ENCODE data around the gene SLC2A4.
A peak's percentile ranks its signal among the peaks of the same experiment; 100 is the strongest.

The SLC2A4 gene

GRCh38 chr17:7307686-7308624, 26.4 kb downstream of the SLC2A4 start:
- peak; percentile 64 for DNase-seq

- DNase-seq: peak; percentile 95
Observed at GRCh38 chr17:7308625-7309433, 27.3 kb downstream of the SLC2A4 start.

- no peak for DNase-seq
Observed at GRCh38 chr17:7309628-7310027, 28.1 kb downstream of the SLC2A4 start.

- no peak for DNase-seq
Observed at GRCh38 chr17:7311110-7311705, 29.7 kb downstream of the SLC2A4 start.

GRCh38 chr17:7312432-7313087, 31.0 kb downstream of the SLC2A4 start:
- DNase-seq: no peak

- peak; percentile 51 for DNase-seq
Observed at GRCh38 chr17:7313088-7313889, 31.8 kb downstream of the SLC2A4 start.

GRCh38 chr17:7313890-7314718, 32.6 kb downstream of the SLC2A4 start:
- peak; percentile 49 for DNase-seq

GRCh38 chr17:7314719-7315569, 33.4 kb downstream of the SLC2A4 start, which contains the start of gene GPS2:
TSS of gene GPS2 (minus strand) at chr17:7315360. CDS start at chr17:7315052, 308 bp downstream.
- peak; percentile 94 for DNase-seq

GRCh38 chr17:7315570-7316235, 34.2 kb downstream of the SLC2A4 start:
- DNase-seq: peak; percentile 15

- no peak for DNase-seq
Observed at GRCh38 chr17:7317161-7317803, 35.8 kb downstream of the SLC2A4 start.

GRCh38 chr17:7318121-7318860, 36.8 kb downstream of the SLC2A4 start:
- no peak for DNase-seq

- DNase-seq: no peak
Observed at GRCh38 chr17:7321466-7321865, 39.9 kb downstream of the SLC2A4 start.

GRCh38 chr17:7322520-7323194, 41.1 kb downstream of the SLC2A4 start:
- DNase-seq: no peak

GRCh38 chr17:7323731-7324437, 42.4 kb downstream of the SLC2A4 start:
- DNase-seq: peak; percentile 59

GRCh38 chr17:7324438-7324779, 42.9 kb downstream of the SLC2A4 start:
- no peak for DNase-seq

GRCh38 chr17:7325031-7325528, 43.6 kb downstream of the SLC2A4 start:
- no peak for DNase-seq

- no peak for DNase-seq
Observed at GRCh38 chr17:7326186-7326585, 44.7 kb downstream of the SLC2A4 start.
